Iris pigment epithelial cell (primary cell): ENCODE measurements around the gene MCRIP2.

Experiments used
- DNase-seq: peaks from one replicate; pipeline ENCODE4 v3.0.0-alpha.2; 2011; ENCODE audit warnings: low read depth

The MCRIP2 gene

DNA sequence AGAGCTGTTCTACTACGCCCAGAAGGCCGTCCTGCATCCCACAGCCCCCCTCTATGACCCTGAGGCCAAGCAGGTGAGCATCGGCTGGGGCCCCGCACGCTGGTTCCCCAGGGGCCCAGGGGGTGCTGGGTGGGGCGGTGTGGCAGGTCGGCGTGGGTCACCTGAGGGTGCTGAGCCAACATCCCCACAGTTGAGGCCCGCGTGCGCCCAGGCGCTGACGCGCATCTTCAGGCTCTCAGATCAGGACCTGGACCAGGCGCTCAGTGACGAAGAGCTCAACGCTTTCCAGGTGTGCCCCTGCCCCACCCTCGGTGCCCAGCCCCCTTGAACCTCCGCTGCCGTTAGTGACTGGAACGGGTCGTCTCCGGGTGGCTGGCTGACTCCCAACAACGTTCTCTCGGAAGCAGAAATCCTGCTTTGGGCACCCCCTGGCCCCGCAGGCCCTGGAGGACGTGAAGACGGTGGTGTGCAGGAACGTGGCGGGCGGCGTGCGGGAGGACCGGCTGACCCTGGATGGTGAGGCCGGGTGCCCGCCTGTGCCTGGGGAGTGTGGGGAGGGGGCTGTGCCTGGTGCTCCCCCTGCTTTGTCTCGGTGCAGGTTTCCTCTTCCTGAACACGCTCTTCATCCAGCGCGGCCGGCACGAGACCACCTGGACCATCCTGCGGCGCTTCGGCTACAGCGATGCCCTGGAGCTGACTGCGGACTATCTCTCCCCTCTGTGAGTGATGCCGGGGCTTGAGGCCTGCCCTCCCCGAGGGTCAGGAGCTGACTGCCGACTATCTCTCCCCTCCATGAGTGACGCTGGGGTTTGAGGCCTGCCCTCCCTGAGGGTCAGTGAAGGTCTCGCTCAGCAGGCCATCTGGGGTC, 29.1 kb downstream of the MCRIP2 start:
- DNase-seq = no peak

DNA sequence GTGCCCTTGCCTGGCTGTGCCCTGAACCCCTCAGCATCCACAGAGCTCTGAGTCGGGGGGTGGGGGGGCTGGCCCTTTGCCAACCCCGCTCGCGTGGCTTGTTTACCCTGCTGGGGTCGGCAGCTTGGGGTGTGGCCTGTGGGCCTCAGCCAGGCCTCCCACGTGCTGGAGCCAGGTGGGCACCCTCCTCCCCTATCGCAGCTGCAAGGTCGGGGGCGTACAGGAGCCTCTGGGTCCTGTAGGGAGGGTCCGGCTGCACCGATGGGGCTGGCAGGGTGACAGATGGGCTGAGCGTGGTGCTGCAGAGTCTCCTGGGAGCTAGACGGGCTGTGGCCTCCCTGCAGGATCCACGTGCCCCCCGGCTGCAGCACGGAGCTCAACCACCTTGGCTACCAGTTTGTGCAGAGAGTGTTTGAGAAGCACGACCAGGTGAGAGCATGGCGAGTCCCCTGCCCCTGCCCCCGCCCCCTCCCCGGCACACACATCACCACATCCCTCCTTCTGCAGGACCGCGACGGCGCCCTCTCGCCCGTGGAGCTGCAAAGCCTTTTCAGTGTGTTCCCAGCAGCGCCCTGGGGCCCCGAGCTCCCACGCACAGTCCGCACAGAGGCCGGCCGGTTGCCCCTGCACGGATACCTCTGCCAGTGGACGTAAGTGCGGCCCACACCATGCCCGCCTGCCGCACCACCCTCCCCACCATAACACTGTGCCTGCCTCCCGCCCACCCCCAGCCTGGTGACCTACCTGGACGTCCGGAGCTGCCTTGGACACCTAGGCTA, 29.9 kb downstream of the MCRIP2 start:
- DNase-seq = no peak

DNA sequence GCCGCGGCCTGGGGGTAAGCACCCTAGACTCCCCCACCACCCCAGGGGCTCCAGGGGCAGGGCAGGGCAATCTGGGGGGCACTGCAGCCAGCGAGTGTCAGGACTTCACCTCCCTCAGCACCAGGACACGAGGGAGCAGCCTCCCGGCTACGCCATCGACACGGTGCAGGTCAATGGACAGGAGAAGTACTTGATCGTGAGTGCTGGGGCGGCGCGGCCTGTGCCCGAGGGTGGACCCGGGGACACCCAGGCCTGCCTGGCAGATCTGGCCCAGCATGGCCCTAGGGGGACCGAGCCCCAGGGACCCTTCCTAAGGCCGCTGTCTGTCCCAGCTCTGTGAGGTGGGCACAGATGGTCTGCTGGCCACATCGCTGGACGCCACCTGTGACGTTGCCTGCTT, 30.7 kb downstream of the MCRIP2 start:
- no peak for DNase-seq

DNA sequence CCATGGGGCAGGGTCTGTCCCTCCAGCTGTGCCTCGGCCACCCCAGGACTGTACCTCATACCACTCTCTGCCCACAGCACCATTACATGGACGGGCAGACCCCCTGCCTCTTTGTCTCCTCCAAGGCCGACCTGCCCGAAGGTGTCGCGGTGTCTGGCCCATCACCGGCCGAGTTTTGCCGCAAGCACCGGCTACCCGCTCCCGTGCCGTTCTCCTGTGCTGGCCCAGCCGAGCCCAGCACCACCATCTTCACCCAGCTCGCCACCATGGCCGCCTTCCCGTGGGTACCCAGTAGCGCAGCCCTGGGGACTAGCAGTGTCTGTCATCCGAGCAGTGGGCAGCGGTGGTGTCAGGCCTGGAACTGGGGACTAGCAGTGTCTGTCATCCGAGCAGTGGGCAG, 31.2 kb downstream of the MCRIP2 start:
- DNase-seq = no peak

DNA sequence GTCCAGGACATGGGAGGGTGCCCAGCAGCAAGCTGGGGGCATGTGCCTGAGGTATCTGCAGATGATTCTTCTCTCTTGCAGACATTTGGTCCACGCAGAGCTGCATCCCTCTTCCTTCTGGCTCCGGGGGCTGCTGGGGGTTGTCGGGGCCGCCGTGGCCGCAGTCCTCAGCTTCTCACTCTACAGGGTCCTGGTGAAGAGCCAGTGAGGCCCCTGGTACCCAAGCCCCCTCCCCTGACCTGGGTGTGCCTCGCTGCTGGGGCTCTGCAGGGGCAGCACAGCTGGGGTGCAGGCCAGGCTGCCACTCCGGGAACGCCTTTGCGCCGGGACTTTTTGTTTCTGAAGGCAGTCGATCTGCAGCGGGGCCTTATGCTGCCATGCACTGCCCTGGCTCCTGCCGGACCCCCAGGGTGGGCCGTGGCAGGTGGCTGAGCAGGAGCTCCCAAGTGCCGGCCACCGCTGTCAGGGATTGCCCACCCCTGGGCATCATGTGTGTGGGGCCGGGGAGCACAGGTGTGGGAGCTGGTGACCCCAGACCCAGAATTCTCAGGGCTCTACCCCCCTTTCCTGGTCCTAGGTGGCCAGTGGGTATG, 31.9 kb downstream of the MCRIP2 start:
- DNase-seq = no peak

DNA sequence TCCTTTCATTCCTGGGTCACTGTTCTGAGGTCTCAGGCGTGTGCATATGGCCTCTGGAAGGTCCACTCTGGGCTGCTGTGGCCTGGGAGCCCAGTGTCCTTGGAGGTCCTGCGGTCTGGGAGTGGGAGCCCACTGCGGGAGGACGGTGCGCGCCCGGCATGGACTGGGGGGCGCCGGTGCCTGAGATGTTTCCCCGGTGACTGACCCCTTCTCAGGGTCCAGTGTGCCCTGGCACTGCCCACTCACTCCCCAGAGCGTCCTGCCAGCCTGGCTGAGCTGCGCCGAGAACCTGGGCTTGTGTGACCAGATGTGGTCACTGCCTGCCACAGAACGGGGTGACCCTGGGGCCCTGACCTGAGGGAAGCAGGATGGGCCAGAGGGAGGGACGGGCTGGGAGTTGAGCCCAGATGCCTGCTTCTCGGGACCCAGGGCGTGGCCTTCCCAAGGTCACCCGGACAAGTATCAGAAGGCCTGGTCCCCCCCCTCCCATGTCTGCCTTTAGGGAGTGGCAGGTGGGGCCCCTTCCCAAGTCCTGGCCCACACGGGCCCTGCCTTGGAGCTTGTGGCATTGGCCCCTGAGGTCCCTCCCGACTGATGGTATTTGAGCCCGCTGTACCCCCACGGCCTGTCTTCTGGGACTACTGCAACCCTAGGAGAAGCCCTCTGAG, 32.7 kb downstream of the MCRIP2 start:
- DNase-seq = no peak

DNA sequence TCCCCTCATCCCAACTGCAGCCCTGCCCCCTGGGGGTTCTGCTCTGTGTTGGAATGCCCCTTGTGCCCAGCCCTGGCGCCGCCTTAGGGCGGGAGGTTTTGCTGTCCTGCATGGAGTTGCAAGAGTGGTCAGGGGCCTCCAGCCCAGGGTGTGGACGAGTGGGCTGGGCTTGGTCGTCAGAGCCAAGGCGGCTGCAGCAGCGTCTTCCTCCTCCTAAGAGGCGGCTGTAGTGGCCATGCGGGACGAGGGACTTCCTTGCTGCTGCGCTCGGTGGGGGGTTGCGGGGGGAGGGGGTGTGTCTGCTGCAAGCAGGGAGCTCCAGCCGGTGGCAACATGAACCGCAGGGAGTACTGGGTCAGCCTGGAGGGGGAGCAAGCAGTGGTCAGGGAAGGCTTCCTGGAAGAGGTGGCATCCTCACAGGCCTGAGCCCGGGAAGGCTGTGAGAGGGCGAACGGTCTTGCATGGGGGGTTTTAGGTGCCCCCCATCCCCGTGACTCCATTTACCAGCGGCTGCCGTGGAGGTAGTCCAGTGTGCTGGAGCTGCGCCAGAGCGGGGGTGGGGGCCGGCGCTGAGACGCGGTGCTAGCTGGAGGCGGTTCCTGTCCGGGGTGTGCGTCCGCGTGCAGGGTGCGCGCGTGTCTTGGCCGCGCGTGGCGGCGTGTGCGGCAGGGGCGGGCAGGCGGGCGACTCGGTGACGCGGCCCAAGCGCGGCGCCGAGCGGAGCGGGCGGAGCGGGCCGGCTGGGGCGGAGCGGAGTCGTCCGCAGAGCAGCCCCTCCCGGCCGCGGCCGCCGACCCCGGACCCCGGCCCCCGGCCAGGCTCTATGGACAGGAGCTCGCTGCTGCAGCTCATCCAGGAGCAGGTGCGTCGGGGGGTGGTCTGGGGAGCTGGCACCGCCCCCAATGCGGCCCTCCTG, 33.6 kb downstream of the MCRIP2 start, which contains the start of gene RHBDL1:
Gene RHBDL1, plus strand, starts transcription at position 704 of the 916 bp plus-strand sequence. Its CDS starts 120 bp downstream, at position 824.
- DNase-seq = peak; percentile 65

DNA sequence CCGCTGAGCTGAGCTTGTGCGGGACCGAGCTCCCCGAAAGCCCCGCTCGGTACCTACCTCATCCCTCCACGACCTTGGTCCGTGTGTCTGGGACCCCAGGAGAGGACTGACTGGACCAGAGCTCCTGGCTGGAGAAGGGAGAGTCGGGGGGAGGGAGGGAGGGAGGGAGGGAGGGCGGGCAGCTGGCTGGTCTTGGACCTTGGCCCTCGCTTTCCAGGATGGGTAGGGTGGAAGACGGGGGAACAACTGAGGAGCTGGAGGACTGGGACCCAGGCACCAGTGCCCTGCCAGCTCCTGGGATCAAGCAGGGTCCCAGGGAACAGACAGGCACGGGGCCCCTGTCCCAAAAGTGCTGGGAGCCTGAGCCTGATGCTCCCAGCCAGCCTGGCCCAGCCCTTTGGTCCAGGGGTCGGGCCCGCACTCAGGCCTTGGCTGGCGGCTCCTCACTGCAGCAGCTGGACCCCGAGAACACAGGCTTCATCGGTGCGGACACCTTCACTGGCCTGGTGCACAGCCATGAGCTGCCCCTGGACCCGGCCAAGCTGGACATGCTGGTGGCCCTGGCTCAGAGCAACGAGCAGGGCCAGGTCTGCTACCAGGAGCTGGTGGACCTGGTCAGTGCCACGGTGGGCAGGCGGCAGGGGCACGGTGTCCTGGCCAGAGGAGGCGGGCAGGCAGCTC, 34.4 kb downstream of the MCRIP2 start:
- DNase-seq = no peak

DNA sequence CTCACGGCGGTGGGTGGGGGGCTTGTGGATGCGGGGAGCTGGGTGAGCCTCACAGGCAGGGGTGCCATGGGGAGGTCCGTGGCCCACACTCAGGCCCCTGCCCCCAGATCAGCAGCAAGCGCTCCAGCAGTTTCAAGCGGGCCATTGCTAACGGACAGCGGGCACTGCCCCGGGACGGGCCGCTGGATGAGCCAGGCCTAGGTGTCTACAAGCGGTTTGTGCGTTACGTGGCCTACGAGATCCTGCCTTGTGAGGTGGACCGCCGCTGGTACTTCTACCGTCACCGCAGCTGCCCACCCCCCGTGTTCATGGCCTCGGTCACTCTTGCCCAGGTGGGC, 34.9 kb downstream of the MCRIP2 start:
- no peak for DNase-seq

DNA sequence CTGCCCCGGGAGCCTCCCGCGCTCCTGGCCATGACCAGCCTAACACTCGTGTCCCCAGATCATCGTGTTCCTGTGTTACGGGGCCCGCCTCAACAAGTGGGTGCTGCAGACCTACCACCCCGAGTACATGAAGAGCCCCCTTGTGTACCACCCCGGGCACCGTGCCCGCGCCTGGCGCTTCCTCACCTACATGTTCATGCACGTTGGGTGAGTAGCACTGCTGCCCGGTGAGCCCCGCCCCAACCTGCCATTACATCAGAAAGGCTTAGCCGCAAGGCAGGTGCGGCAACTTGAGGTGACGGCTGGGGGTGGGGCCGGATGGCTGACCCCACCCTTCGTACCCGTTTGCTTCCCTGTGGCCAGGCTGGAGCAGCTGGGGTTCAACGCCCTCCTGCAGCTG, 35.3 kb downstream of the MCRIP2 start:
- DNase-seq = no peak

DNA sequence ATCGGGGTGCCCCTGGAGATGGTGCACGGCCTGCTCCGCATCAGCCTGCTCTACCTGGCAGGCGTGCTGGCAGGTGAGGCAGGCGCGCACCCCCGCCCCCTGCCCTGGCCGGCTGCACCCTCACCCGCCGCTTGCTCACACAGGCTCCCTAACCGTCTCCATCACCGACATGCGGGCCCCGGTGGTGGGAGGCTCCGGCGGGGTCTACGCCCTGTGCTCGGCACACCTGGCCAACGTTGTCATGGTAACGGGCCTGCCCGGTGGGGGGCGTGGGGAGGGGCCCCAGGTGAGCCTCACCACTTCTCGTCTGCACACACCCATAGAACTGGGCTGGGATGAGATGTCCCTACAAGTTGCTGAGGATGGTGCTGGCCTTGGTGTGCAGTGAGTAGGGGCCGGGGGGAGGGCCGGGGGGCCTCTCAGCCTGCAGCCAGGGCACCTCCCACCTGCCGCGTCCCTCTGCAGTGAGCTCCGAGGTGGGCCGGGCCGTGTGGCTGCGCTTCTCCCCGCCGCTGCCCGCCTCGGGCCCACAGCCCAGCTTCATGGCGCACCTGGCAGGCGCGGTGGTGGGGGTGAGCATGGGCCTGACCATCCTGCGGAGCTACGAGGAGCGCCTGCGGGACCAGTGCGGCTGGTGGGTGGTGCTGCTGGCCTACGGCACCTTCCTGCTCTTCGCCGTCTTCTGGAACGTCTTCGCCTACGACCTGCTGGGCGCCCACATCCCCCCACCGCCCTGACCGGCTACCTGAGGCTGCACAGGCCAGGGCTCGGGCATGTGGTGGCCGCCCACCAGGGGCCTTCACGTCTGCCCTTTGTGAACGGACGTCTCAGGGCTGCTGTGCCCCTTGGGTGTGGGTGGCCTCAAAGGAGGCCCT, 35.9 kb downstream of the MCRIP2 start:
- DNase-seq = no peak

DNA sequence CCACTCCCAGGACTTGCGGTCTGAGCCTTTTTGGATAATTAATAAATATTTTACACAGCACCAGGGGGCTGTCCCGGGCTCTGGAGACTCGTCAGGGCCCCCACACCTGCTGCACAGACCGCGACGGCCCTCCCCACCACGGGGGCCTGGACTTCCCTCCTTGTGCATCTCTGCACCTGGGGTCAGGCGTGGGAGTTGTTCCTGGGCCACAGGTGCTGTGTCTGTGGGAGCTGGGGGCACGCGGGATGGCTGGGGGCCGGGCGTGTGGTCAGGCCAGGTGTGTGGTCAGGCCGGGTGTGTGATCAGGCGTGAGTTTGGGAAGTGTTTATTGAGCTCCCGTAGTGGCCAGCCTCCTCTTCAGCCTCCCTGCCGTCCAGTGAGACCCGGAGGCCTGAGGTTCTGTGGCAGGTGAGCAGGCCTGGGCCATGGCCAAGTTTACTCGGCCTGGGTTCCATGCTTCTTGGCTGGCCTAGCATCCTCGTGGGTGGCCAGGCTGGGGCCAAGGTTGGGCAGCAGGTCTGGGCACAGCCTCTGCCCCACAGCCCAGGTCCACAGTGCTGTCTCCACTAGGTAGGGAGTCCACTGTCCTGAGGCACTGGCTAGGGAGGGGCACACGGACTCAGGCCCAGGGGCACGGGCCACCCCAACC, 36.7 kb downstream of the MCRIP2 start:
- DNase-seq = no peak

DNA sequence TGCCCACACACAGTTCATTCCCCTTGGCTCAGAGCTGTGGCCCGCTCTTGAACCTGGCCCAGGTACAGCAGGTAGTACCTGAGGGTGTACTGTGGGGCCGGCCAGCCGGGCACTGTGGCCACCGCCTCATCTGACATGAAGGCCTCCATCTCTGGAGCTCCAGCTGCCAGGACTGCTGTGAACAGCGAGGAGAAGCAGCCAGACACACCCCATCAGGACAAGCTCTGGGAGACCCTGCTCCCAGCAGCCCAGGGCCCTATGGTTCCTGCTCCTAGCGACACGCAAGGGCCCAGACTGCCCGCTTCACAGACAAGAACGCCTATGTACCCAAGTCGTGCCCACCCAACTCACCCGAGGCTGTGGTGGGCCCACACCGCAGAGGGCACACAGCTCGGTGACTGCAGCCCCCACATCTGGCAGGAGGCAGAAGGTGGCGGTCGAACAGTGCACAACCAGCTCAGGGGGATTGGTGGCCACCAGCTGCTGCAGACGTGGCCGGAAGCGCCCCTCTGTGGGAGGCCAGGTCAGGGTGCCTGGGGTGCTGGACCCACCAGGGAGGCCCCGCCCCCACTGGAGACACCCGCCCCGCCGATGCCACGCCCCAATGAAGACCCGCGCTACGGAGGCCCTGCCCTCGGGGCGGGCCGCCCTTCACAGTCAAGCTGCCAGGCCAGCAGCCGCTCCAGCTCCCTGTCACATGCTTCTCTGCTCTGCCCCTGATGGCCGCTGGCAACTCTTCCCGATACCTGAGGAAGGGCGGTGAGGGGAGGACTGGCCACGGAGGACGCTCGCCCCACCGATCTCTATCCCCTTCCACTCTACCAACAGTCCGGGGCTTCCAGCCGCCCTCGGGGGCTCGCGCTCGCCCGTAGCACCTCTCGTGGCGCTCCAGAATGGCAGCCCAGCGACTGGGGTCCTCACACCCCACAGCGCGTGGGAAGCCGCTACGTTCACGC, 37.5 kb downstream of the MCRIP2 start:
- DNase-seq = peak; percentile 35

DNA sequence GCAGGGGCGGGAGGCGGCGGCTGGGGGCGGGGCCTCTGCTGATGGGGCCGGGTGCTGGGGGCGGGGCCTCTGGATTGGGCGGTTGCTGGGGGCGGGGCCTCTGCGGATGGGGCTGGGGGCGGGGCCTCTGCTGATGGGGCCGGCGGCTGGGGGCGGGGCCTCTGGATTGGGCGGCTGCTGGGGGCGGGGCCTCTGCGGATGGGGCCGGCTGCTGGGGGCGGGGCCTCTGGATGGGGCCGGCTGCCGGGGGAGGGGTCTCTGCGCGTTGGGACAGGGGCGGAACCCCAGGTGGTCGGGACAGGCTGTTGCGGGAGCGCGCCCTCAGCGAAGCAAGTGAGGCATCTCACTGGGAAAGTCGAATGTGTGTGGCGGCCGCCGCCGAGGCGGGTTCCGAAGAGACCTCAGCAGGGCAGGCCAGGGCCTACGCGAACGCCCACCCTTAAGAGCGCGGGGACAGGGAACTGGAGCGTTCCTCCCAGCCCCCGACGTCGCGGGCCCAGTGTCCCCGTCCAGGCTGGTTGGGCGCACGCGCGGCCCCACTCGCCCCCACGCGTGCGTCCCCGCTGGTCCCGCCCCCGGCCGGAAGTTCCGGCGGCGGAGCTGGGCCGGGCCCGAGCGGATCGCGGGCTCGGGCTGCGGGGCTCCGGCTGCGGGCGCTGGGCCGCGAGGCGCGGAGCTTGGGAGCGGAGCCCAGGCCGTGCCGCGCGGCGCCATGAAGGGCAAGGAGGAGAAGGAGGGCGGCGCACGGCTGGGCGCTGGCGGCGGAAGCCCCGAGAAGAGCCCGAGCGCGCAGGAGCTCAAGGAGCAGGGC, 38.4 kb downstream of the MCRIP2 start, which contains the start of gene STUB1:
Gene STUB1, plus strand, starts transcription at position 597 of the 811 bp plus-strand sequence. Its CDS starts 116 bp downstream, at position 713.
- DNase-seq = peak; percentile 86

DNA sequence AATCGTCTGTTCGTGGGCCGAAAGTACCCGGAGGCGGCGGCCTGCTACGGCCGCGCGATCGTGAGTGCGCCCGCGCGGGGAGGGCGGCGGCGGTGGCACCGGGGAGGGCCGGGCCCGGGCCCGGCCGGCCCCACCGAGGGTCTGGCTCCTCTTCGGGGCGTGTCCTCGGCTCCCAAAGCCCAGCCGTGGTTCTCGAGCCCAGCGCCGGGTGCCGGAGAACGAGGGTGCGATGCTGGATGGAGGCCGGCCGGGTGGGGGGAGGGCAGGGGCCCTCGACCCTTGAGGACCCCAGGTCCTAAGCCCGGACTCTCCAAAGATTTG, 39.0 kb downstream of the MCRIP2 start:
- no peak for DNase-seq

DNA sequence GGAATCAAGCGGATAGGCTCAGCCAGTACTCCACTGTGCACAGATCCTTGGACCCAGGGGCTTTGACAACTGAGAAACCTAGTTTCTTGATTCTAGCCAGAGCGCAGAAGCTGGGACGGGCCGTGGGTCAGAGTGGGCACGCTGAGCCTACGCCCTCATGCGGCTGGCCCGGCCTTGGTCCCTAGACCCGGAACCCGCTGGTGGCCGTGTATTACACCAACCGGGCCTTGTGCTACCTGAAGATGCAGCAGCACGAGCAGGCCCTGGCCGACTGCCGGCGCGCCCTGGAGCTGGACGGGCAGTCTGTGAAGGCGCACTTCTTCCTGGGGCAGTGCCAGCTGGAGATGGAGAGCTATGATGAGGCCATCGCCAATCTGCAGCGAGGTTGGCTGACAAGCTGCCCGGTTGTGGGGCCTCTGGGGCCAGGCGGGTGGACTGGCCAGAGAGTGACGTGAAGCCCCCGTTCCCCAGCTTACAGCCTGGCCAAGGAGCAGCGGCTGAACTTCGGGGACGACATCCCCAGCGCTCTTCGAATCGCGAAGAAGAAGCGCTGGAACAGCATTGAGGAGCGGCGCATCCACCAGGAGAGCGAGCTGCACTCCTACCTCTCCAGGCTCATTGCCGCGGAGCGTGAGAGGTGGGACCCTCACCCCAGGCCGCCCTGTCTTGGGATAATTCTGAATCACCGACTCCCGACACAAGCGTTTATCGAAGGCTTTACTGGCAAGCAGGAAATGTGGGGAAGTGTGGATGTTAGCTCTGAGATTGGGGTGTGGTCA, 39.5 kb downstream of the MCRIP2 start:
- DNase-seq = peak; percentile 57
